CD14-positive monocyte (primary cell): ENCODE results near the gene XRCC5. TPM values are rescaled to one million over a fixed set of nuclear protein-coding genes. Genes with fewer than 3 reads are reported as not detected.

ENCODE experiments used
- DNase-seq, 3 donors: peaks; one replicate each; pipeline ENCODE4 v3.0.0-alpha.2; 2011 to 2022
- H2AFZ ChIP-seq: 2 replicates; pipeline ENCODE4 v1.6.0; 2012; ENCODE audit warnings: mild to moderate bottlenecking, low read depth, low read length, inconsistent platforms; ENCODE audit not compliant: insufficient read depth, poor library complexity, severe bottlenecking
- H3K27ac ChIP-seq, 2 donors: 1 replicate in 1 of 2; 2 replicates in 1 of 2; pipeline ENCODE4 v1.5.1; 2012 to 2013; ENCODE audit warnings: low read length in 2 of 2, control low read depth in 1 of 2, inconsistent platforms in 1 of 2, low read depth in 1 of 2, mild to moderate bottlenecking in 1 of 2
- H3K27me3 ChIP-seq, 2 donors: one replicate each; pipeline versions ENCODE4 v1.6.0 to v1.6.1; 2011 to 2013; ENCODE audit warnings: low read length in 2 of 2; ENCODE audit not compliant: control insufficient read depth in 2 of 2, insufficient read depth in 2 of 2
- H3K36me3 ChIP-seq, 2 donors: replicated peaks in 1 of 2; 1 replicate in 1 of 2; 2 replicates in 1 of 2; pipeline versions ENCODE4 v1.5.1 to v1.6.1; 2012 to 2013; ENCODE audit warnings: low read length in 2 of 2, control low read depth in 1 of 2, inconsistent platforms in 1 of 2, mild to moderate bottlenecking in 1 of 2; ENCODE audit not compliant: insufficient read depth in 2 of 2, control insufficient read depth in 1 of 2
- H3K4me1 ChIP-seq, 2 donors: 1 replicate in 1 of 2; 2 replicates in 1 of 2; pipeline versions ENCODE4 v1.5.1 to v1.6.1; 2012 to 2013; ENCODE audit warnings: low read length in 2 of 2, control low read depth in 1 of 2, inconsistent platforms in 1 of 2, mild to moderate bottlenecking in 1 of 2, moderate library complexity in 1 of 2; ENCODE audit not compliant: insufficient read depth in 2 of 2, control insufficient read depth in 1 of 2
- H3K4me2 ChIP-seq: replicated peaks from 2 replicates; pipeline ENCODE3; 2012; ENCODE audit warnings: low read length, moderate library complexity, mild to moderate bottlenecking; ENCODE audit not compliant: poor library complexity, severe bottlenecking; ENCODE audit errors: extremely low read depth
- H3K4me3 ChIP-seq, 3 experiments: fragments of 200-600 bp in 1 of 3; sonication (generic) in 1 of 3; replicated peaks in 1 of 3; 1 replicate in 2 of 3; 2 replicates in 1 of 3; pipeline ENCODE4 v1.5.1; 2011 to 2013; ENCODE audit warnings: low read length in 3 of 3, mild to moderate bottlenecking in 3 of 3, control low read depth in 2 of 3, low read depth in 2 of 3, inconsistent platforms in 1 of 3, moderate library complexity in 1 of 3
- H3K79me2 ChIP-seq: 2 replicates; pipeline ENCODE4 v1.6.0; 2012; ENCODE audit warnings: mild to moderate bottlenecking, control low read depth, inconsistent platforms, low read length, moderate library complexity; ENCODE audit not compliant: insufficient read depth
- H3K9ac ChIP-seq: 2 replicates; pipeline ENCODE4 v1.6.0; 2017; ENCODE audit warnings: low read length, mild to moderate bottlenecking; ENCODE audit not compliant: insufficient read depth, poor library complexity, severe bottlenecking
- H3K9me3 ChIP-seq, 2 donors: replicated peaks in 1 of 2; 1 replicate in 1 of 2; 2 replicates in 1 of 2; pipeline versions ENCODE4 v1.5.1 to v1.6.1; 2012 to 2013; ENCODE audit warnings: low read length in 2 of 2, control low read depth in 1 of 2; ENCODE audit not compliant: control insufficient read depth in 1 of 2, insufficient read depth in 1 of 2
- H4K20me1 ChIP-seq: 2 replicates; pipeline ENCODE4 v1.6.0; 2012; ENCODE audit warnings: mild to moderate bottlenecking, low read length, control low read depth, moderate library complexity; ENCODE audit not compliant: insufficient read depth
- H3K27ac Mint-ChIP-seq, 7 donors: one replicate each; pipeline ENCODE4 v1.8.0; 2020; ENCODE audit warnings: mild to moderate bottlenecking in 7 of 7, mixed read lengths in 7 of 7, moderate library complexity in 6 of 7, inconsistent platforms in 2 of 7
- H3K27me3 Mint-ChIP-seq, 3 donors: one replicate each; pipeline ENCODE4 v1.8.0; 2021 to 2022; ENCODE audit warnings: low read depth in 3 of 3, mild to moderate bottlenecking in 3 of 3, mixed read lengths in 3 of 3, moderate library complexity in 3 of 3, inconsistent platforms in 1 of 3
- H3K36me3 Mint-ChIP-seq, 2 donors: one replicate each; pipeline ENCODE4 v1.8.0; 2020; ENCODE audit warnings: mixed read lengths in 2 of 2, inconsistent platforms in 1 of 2, mild to moderate bottlenecking in 1 of 2
- H3K4me1 Mint-ChIP-seq: one replicate; pipeline ENCODE4 v1.8.0; 2020; ENCODE audit warnings: mild to moderate bottlenecking, mixed read lengths
- H3K4me3 Mint-ChIP-seq, 2 donors: one replicate each; pipeline ENCODE4 v1.8.0; 2020; ENCODE audit warnings: mild to moderate bottlenecking in 2 of 2, mixed read lengths in 2 of 2, moderate library complexity in 1 of 2
- H3K9me3 Mint-ChIP-seq, 7 donors: one replicate each; pipeline ENCODE4 v1.8.0; 2020 to 2022; ENCODE audit warnings: mixed read lengths in 7 of 7, mild to moderate bottlenecking in 6 of 7, moderate library complexity in 6 of 7, inconsistent platforms in 2 of 7
- CTCF ChIP-seq: fragments of 200-600 bp; IDR thresholded peaks from one replicate; pipeline ENCODE4 v1.8.0; 2022; ENCODE audit warnings: antibody characterized with exemption, mild to moderate bottlenecking
- WGBS: methylation state at CpG from one replicate; pipeline ENCODE4 v1.1.5; 2013; ENCODE audit warnings: missing lambda C conversion rate; ENCODE audit not compliant: insufficient coverage; 5-methylcytosine and 5-hydroxymethylcytosine counted together
- intact Hi-C, 2 donors: fragments of 100-400 bp; cut with micrococcal nuclease; formaldehyde crosslinking; loops; one replicate each; pipeline versions ENCODE4 v1.15.0 to v1.15.1; 2023
- polyA plus RNA-seq, 3 donors: library from polyadenylated mRNA; depleted of rRNA in 1 of 3; unstranded in 2 of 3; stranded (reverse) in 1 of 3; fragments of 300-500 nt in 2 of 3; fragments of >200 nt in 1 of 3; fragmentation: Illumina TruSeq in 2 of 3; gene quantifications; 1 replicate in 2 of 3; 2 replicates in 1 of 3; pipeline ENCODE4 v1.2.3, GENCODE V29; 2012 to 2021

Gene XRCC5
- polyA plus RNA-seq, 3 donors = 55.3 to 281 (median 258) TPM

- Mint-ChIP-seq H3K4me1 (no peaks in the 10 kb centered on the region), H3K36me3 (peaks cover 0 to 11% of the 10 kb centered on the region in 2 donors), H3K27me3 (peaks cover 0 to 5% (median 4%) of the 10 kb centered on the region in 3 donors), H3K9me3 (peaks cover 0 to 3% (median under 1%) of the 10 kb centered on the region in 7 donors), H3K27ac (no peak overlapping the region), H3K4me3 (no peak overlapping the region)
- H3K27ac ChIP-seq = no peak overlapping the region
- H3K36me3 ChIP-seq = peaks cover 0 to 5% of the 10 kb centered on the region in 2 donors
- no peaks in the 10 kb centered on the region for H4K20me1 ChIP-seq
- no peak for TF ChIP-seq CTCF
- no peak for DNase-seq
- H3K9ac ChIP-seq = no peak overlapping the region
- H3K79me2 ChIP-seq = no peaks in the 10 kb centered on the region
- no peak overlapping the region for H3K4me2 ChIP-seq
- intact Hi-C loops = no loop called here
- H2AFZ ChIP-seq = no peak overlapping the region
- H3K4me1 ChIP-seq = no peaks in the 10 kb centered on the region
- 43% methylated on average over 1 of the region's 1 CpG for WGBS
- H3K9me3 ChIP-seq = peaks cover 0 to 5% of the 10 kb centered on the region in 2 donors
- H3K27me3 ChIP-seq = no peaks in the 10 kb centered on the region
- no peak overlapping the region for H3K4me3 ChIP-seq
These were observed 5.9 kb upstream of the XRCC5 start for GRCh38 chr2:216103213-216103612.

GRCh38 chr2:216104691-216105090 lies 4.5 kb upstream of the XRCC5 start:
- Mint-ChIP-seq H3K4me3 (no peak overlapping the region), H3K4me1 (peaks cover 7% of the 10 kb centered on the region), H3K36me3 (peaks cover 0 to 11% of the 10 kb centered on the region in 2 donors), H3K9me3 (peaks cover 0 to 4% (median 2%) of the 10 kb centered on the region in 7 donors), H3K27ac (no peak overlapping the region), H3K27me3 (peaks cover 0 to 5% (median 4%) of the 10 kb centered on the region in 3 donors)
- DNase-seq = no peak
- Histone ChIP-seq H3K9me3 (peaks cover 0 to 2% of the 10 kb centered on the region in 2 donors), H3K9ac (no peak overlapping the region), H3K27me3 (no peaks in the 10 kb centered on the region), H3K27ac (no peak overlapping the region), H3K4me3 (no peak overlapping the region), H3K79me2 (peaks cover 6% of the 10 kb centered on the region), H4K20me1 (no peaks in the 10 kb centered on the region), H2AFZ (no peak overlapping the region), H3K4me1 (peaks cover 1 to 4% of the 10 kb centered on the region in 2 donors), H3K36me3 (peaks cover 0 to 5% of the 10 kb centered on the region in 2 donors), H3K4me2 (no peak overlapping the region)
- no peak for TF ChIP-seq CTCF
- no CpG with 5 or more reads among the region's 3 CpGs for WGBS
- intact Hi-C loops = no loop called here
